ENCODE measurements around the gene UBXN11.

DNA sequence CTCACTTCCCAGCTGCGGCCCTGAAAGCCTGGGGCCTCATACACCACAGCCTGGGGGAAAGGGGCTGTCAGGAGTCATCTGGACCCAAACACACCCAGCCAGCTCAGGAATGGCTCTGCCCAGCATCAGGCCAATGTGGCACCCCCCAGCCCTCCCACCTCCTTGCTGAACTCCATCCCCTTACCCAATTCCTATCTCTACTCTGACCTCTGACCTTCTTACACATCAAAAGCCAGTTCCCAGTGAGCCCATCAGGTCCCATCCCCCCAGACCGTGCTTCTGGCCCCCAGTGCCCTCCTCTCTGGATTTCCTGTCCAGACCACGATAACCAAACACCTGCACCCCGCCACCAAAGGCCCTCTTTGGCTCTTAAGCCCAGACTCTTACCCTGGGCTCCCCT is 31.2 kb upstream of the UBXN11 start:
- TF ChIP-seq TCF12 (IDR thresholded peaks at IDR 0.05; ENCODE audit: low read depth) (no peak), EP300 (IDR thresholded peaks at IDR 0.05; ENCODE audit: borderline replicate concordance) (no peak), REST (IDR thresholded peaks at IDR 0.05; ENCODE audit: low read depth) (no peak), YY1 (IDR thresholded peaks at IDR 0.05; ENCODE audit: low read depth) (no peak), TAF1 (IDR thresholded peaks at IDR 0.05; ENCODE audit: low read depth) (no peak), TEAD4 (IDR thresholded peaks at IDR 0.05) (no peak), CREB1 (IDR thresholded peaks at IDR 0.05; ENCODE audit: low read depth) (no peak), CEBPB (IDR thresholded peaks at IDR 0.05) (no peak), FOXM1 (IDR thresholded peaks at IDR 0.05; ENCODE audit: borderline replicate concordance, low read depth) (no peak), RAD21 (IDR thresholded peaks at IDR 0.05; ENCODE audit: low read depth) (no peak)
- TF ChIP-seq, protein P1, sequence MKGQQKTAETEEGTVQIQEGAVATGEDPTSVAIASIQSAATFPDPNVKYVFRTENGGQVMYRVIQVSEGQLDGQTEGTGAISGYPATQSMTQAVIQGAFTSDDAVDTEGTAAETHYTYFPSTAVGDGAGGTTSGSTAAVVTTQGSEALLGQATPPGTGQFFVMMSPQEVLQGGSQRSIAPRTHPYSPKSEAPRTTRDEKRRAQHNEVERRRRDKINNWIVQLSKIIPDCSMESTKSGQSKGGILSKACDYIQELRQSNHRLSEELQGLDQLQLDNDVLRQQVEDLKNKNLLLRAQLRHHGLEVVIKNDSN (IDR thresholded peaks at IDR 0.05) = no peak
- TF ChIP-seq, protein P2, sequence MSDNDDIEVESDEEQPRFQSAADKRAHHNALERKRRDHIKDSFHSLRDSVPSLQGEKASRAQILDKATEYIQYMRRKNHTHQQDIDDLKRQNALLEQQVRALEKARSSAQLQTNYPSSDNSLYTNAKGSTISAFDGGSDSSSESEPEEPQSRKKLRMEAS (IDR thresholded peaks at IDR 0.05) = no peak

Data from Ishikawa (cell line).